Heart right ventricle (tissue), 16 donors: ENCODE data around the gene HCFC1. TPM values are rescaled to one million over a fixed set of nuclear protein-coding genes. Genes with fewer than 3 reads are reported as not detected.

Source experiments
- ATAC-seq, 8 donors: fragments of 200-7000 bp; cut with Tn5 transposase; one replicate each; pipeline ENCODE4 v1.9.1; 2020; ENCODE audit warnings: mild to moderate bottlenecking in 8 of 8, moderate library complexity in 8 of 8, moderate number of reproducible peaks in 1 of 8
- DNase-seq, 2 donors: peaks; one replicate each; pipeline ENCODE4 v3.0.0-alpha.2; 2020
- H3K27ac ChIP-seq, 10 donors: fragments of 200-600 bp; sonication (generic) in 2 of 10; one replicate each; pipeline versions ENCODE4 v1.5.0 to v1.8.0; 2020 to 2022; ENCODE audit warnings: mild to moderate bottlenecking in 3 of 10
- H3K27me3 ChIP-seq, 7 donors: fragments of 200-600 bp; one replicate each; pipeline ENCODE4 v1.8.0; 2021 to 2022; ENCODE audit warnings: mild to moderate bottlenecking in 2 of 7
- H3K36me3 ChIP-seq, 9 donors: fragments of 200-600 bp; sonication (generic) in 1 of 9; one replicate each; pipeline versions ENCODE4 v1.5.0 to v1.8.0; 2020 to 2022; ENCODE audit warnings: mild to moderate bottlenecking in 2 of 9
- H3K4me1 ChIP-seq, 9 donors: fragments of 200-600 bp; sonication (generic) in 1 of 9; one replicate each; pipeline versions ENCODE4 v1.5.0 to v1.8.0; 2020 to 2022; ENCODE audit warnings: mild to moderate bottlenecking in 4 of 9
- H3K4me3 ChIP-seq, 10 donors: fragments of 200-600 bp; sonication (generic) in 2 of 10; one replicate each; pipeline versions ENCODE4 v1.5.0 to v1.8.0; 2020 to 2022; ENCODE audit warnings: mild to moderate bottlenecking in 7 of 10, moderate library complexity in 2 of 10
- H3K9me3 ChIP-seq, 11 donors: fragments of 200-600 bp in 10 of 11; sonication (generic) in 2 of 11; one replicate each; pipeline versions ENCODE4 v1.5.0 to v1.8.0; 2013 to 2022; ENCODE audit warnings: mild to moderate bottlenecking in 2 of 11, control low read depth in 1 of 11, moderate library complexity in 1 of 11
- CTCF ChIP-seq, 9 donors: fragments of 200-600 bp; sonication (generic) in 2 of 9; IDR thresholded peaks; one replicate each; pipeline versions ENCODE4 v1.5.0 to v1.8.0; 2021 to 2022; ENCODE audit warnings: antibody characterized with exemption in 9 of 9, mild to moderate bottlenecking in 5 of 9, moderate library complexity in 1 of 9
- WGBS, 2 donors: extraction: QIAGEN DNeasy Blood & Tissue Kit; methylation state at CpG; one replicate each; pipeline ENCODE4 v1.1.7; 2013; ENCODE audit warnings: inconsistent platforms in 1 of 2; 5-methylcytosine and 5-hydroxymethylcytosine counted together
- intact Hi-C, 10 donors: fragments of 100-400 bp; cut with DNase I; formaldehyde crosslinking; loops; one replicate each; pipeline versions ENCODE4 v1.11.1 to v1.14.2; 2022
- polyA plus RNA-seq, 2 donors: library from polyadenylated mRNA; stranded (reverse); fragments of 200-250 nt; gene quantifications; one replicate each; pipeline ENCODE4 v1.2.3, GENCODE V29; 2013
- total RNA-seq, 10 donors: library from RNA; stranded (reverse); fragmentation: NEBNext Ultra II Directional in 3 of 10; extraction: Animal tissue kit (Norgen Biotek cat#: 25700) in 3 of 10; gene quantifications; one replicate each; pipeline versions ENCODE4 v1.2.1 to v1.2.4, GENCODE V29; 2021 to 2023
- donor health status: Arrhythmogenic right ventricular cardiomyopathy.
- donor health status: ischemic (EF 13 %, LVEDD 7.1; RV severe dilation, severe dysfunction).
- donor health status: healthy with polysubstance abuse.
- donor health status: DM: no; HTN: yes; CAD: no.
- donor health status: DM: no; HTN: no; CAD: no.
- donor health status: ischemic (EF 25% LVEDD 6.9; RV normal size, moderate dysfunction).
- donor health status: ischemic (EF 25% LVEDD 5.7; RV mildly dilated, moderate dysfunction).
- donor health status: healthy.
- donor health status: DM: yes; HTN: yes; CAD: no.
- donor health status: Ischemic cardiomyopathy.
- donor health status: ischemic (EF 35%, LVEDD 5.7; RV mildly dilated, moderate dysfunction).
- donor health status: nonischemic (EF 11% LVEDD 7.7; RV severe dilation, severe dysfunction).
- donor health status: DM: yes; HTN: yes; CAD: no.
- donor health status: PGD.
- donor health status: ischemic (EF 29% LVEDD 5.4; RV normal size, mild dysfunction).
- donor health status: nonischemic (EF 23%, LVEDD 6.1; RV moderate dilation, normal function).

The HCFC1 gene
- total and polyA plus RNA-seq, 12 donors = 12.3 to 41.6 (median 31.2) TPM

GRCh38 chrX:153903991-153904957 is 67.3 kb downstream of the HCFC1 start, which contains the start of gene AVPR2:
TSS of gene AVPR2 (plus strand) at chrX:153904673. CDS start at chrX:153905146, 473 bp downstream.
- Histone ChIP-seq H3K4me1 (peaks cover 0 to 34% (median 12%) of the 10 kb centered on the region in 9 donors), H3K27ac (peak within 1 kb of the TSS; percentile 30 to 79 (median 62)), H3K36me3 (peaks cover 0 to 18% (median 0%) of the 10 kb centered on the region in 9 donors), H3K9me3 (no peaks in the 10 kb centered on the region), H3K4me3 (peak within 1 kb of the TSS; percentile 18 to 55 (median 38)), H3K27me3 (peaks cover 0 to 52% (median 0%) of the 10 kb centered on the region in 7 donors)
- intact Hi-C loops = no loop called here
- peak; percentile 40 to 48 for DNase-seq
- WGBS, 2 donors = 36 to 59% methylated on average over 17 to 24 of the region's 26 CpGs
- peak; percentile 7 to 77 (median 70) for ATAC-seq
- no peak for TF ChIP-seq CTCF (IDR thresholded peaks at IDR 0.05)

GRCh38 chrX:153903238-153903980 is 68.2 kb downstream of the HCFC1 start:
- intact Hi-C loops = no loop called here
- H3K27ac ChIP-seq = peak overlapping the region in 8 of 10 donors; percentile 12 to 79 (median 44)
- peaks cover 0 to 11% (median 0%) of the 10 kb centered on the region in 9 donors for H3K36me3 ChIP-seq
- peak overlapping the region in 3 of 10 donors; percentile 43 to 55 (median 51) for H3K4me3 ChIP-seq
- no peaks in the 10 kb centered on the region for H3K9me3 ChIP-seq
- DNase-seq = peak in 1 of 2 donors; percentile 46
- TF ChIP-seq CTCF (IDR thresholded peaks at IDR 0.05) = no peak
- 57 to 66% methylated on average over 14 to 18 of the region's 18 CpGs for WGBS, 2 donors
- peaks cover 0 to 56% (median 0%) of the 10 kb centered on the region in 7 donors for H3K27me3 ChIP-seq
- ATAC-seq = peak; percentile 20 to 59 (median 42)
- peaks cover 0 to 34% (median 12%) of the 10 kb centered on the region in 9 donors for H3K4me1 ChIP-seq

GRCh38 chrX:153902385-153902784 is 69.2 kb downstream of the HCFC1 start:
- no peak for DNase-seq
- intact Hi-C loops = no loop called here
- no peak for TF ChIP-seq CTCF (IDR thresholded peaks at IDR 0.05)
- peaks cover 0 to 1% (median 0%) of the 10 kb centered on the region in 9 donors for H3K36me3 ChIP-seq
- no peak overlapping the region for H3K27ac ChIP-seq
- H3K4me3 ChIP-seq = no peak overlapping the region
- H3K27me3 ChIP-seq = peaks cover 0 to 63% (median 0%) of the 10 kb centered on the region in 7 donors
- H3K9me3 ChIP-seq = no peaks in the 10 kb centered on the region
- 57 to 65% methylated on average over 10 of the region's 10 CpGs for WGBS, 2 donors
- no peak for ATAC-seq
- H3K4me1 ChIP-seq = peaks cover 0 to 34% (median 12%) of the 10 kb centered on the region in 9 donors

- H3K4me3 ChIP-seq = no peak overlapping the region
- H3K4me1 ChIP-seq = peaks cover 0 to 34% (median 12%) of the 10 kb centered on the region in 9 donors
- H3K27ac ChIP-seq = peak overlapping the region in 1 of 10 donors; percentile 10
- no peaks in the 10 kb centered on the region for H3K36me3 ChIP-seq
- no peaks in the 10 kb centered on the region for H3K9me3 ChIP-seq
- intact Hi-C loops = no loop called here
- no peak for TF ChIP-seq CTCF (IDR thresholded peaks at IDR 0.05)
- DNase-seq = no peak
- 31 to 39% methylated on average over 8 of the region's 8 CpGs for WGBS, 2 donors
- ATAC-seq = no peak
- peaks cover 0 to 63% (median 0%) of the 10 kb centered on the region in 7 donors for H3K27me3 ChIP-seq
These were observed 69.9 kb downstream of the HCFC1 start for GRCh38 chrX:153901753-153902140.
